ENCODE results near the gene HOXD10.
A peak's percentile ranks its signal among the peaks of the same experiment; 100 is the strongest.

Gene HOXD10

DNA sequence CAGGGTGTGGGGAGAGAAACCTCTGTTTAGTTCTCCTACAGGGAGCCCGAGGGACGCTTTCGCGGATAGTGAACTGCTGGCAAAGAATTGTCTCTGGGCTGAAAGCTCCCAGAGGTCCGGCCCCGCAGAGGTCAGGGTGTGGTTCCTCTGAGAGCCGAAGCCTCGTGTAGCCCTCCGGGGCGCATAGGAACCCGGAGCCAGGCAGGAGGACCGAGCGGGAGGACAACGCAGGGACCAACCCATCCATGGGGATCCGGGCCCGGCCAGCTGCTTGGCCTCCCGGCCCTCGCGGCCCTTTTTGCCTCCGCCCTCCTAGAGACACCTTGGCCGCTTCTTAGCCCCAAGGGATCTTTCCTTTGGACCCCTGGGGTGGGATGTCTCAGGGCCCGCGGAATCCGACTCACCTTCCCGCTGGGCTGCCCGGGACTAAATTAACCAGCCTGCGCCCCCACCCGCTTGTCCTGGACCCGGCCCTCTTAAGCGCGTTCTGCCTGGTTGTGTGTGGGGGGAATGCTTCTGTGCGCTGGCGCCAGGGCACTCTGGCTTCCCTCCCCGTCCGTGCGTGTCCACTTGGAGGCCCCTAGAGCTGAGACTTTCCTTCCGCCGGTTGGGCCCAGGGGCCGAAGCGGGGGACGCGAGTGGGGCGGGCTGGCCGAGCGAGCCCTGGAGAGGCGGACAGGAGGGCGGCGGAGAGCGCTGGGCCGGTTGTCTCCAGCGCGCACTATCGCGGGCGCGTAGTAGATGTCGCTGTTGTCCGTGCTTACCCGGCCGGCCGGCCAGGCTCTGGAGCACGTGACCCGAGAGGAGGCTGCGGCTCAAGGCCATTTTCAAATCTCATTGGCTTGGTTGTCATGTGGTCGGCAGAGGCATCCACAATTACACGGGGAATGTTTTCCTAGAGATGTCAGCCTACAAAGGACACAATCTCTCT lies at the start of gene HOXD10:
TSS of gene HOXD10 (plus strand) at position 896 of the 931 bp plus-strand sequence. CDS start 56 bp downstream, outside the sequence.
- no peak for DNase-seq

DNA sequence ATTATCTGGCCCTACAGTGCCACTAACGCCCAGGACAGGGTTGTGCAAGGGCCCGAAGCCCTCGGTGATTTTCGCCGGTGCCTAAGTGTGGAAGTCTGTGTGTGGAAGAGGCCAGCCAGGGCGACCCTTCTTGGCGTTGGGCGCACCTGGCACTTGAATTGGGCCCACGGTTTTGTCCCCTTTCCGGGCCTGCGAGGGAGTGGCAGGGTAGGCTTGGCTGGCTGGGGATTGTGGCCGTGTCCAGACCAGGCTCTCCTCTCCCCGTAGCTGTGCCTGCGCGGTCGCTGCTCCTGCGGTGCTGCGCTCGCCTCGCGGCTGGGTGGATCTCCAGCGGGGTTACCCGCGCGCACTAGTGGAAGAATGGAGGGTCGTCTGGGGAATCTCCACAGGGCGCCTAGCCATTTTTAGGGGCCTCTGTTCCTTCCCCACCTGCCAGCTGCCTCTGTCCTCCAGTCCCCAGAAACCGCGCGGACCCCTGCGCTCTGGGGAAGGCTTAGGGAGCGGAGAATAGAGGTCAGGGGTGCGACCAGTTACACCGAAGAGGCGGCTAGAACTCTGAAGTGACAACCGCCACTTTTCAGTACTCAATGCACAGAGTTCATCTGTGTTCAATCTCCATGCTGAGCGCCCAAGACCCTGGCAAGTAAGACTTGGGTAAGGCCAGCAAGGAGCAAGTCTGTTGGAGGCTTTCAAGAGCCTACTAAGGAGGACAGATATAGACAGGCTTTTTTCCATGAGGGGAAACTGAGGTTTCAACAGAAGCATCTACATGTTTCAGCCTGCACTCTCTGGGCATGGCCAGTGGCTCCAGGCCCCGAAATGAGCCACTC lies 48.8 kb upstream of the HOXD10 start:
- no peak for DNase-seq

DNA sequence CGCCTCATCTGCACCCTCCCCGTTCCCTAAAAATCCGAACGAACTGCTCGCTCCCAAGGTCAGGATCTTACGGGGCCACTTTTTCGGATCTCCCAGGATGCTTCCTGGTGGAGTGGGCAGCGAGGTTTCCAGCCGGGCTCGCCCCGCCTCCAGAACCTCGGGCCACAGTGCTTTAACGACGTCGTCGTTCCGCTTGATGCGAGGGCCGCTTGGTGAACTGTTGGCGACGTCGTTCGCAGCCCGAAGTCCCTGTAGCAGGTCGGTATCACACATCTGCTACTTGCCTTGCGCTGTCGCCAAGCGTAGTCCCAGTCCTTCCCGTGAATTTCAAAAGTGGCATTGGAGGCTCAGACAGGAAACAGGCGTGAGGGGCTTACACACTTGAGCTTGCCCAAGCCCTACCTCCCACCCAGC lies 48.2 kb upstream of the HOXD10 start:
- no peak for DNase-seq

DNA sequence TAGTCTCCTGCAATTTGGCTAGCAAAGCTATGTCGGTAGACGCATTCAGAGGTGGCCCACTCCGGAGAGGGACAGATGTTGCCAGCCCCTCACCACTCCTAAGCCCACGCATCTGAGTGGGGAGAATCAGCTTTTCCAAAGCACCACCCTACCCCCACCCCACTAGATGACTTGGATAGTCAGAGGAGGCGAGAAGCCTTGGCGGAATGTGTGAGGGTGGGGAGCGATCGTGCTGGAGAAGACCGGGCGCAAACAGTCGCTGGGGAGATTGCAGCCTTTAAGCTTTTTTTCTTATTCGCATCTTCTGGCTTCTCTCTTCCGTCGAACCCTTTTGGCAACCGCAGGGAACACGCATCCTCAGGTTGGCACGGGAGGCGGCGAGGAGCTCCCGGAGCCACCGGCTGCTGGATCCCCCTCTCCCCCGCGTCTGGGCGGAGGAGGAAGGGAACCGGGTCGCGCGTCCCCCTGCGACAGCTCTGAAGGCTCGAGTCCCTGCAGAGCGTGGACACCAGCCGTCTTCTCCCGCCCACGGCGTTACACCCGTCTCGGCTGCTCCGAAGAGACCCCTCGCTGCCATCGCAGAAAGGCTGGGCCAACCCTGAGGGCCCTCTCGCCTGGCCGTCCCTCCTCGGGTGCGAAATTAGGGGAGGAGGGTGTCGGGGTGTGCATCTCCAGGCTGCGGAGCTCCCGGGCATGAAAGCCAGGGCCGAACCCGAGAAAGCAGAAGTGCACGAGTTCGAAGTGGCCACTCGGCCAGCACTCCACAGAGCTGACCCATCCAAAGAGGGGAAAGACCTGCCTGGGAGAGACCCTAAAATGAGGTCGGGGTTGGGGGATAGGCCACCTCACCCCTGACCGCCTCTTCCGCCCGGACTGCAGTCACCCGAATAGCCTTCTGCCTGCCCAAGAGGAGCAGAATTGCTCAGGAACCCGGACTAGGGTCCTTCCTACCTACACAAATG lies 45.0 kb upstream of the HOXD10 start:
- DNase-seq: no peak

DNA sequence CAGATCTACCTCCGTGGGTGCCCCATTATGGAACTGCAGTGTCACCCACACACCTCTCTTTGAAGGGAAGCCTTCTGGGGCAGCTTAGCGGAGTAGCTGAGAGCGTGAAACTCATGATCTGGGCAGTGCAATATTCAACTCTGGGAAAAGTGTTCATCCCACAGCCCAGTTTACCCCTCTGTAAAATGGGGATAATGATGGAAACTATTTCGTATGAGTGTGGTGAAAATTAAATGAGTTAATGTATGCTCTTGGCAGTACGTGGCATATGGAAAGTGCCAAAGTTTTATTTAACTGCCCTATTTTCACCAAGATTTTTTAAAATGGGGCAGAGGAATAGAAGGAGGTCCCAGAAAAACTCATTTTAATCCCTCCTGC lies 44.3 kb upstream of the HOXD10 start:
- DNase-seq: no peak

DNA sequence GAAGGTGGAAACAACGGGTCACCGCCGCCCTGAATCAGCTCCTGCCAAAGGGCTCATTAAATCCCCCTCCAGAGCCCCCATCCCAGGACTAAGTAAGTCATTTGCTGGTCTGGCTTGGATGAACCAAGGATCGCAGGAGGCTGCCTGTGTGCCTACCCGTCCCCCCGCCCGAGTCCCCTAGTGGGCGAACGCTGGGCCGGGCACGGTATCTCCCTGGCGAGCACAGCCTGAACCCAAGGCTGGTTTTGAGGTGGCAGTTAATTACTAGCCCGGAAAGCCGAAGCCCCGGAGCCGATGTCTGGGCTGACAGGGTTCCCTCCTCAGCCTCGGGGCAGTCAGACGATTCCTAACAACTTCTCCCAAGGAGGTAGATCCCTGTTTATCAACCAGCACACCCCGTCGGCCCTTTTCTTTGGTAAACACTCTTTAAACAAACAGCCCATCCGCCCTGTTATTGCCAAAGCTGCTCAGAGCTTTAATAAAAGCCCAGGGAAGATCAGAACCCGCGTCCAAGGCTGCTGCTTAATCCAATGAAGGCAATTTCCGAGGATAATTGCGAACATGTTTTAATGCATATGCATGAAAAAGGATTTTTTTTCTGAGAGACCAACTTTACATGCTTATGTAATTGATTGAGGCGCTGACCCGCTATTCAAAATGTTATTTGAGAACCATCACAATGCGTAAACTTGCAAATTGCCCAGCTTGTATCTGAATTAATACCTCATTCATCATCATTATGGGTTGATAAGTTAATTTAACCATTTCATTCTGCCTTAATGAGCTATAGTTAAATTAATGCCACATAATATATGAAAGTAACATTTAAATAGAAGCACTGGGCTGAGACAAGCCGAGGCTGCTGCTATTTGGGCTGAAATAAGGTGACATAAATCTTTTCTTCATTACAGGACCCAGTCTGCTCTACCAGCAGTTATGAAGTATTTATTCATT lies 43.4 kb upstream of the HOXD10 start:
- DNase-seq: no peak

DNA sequence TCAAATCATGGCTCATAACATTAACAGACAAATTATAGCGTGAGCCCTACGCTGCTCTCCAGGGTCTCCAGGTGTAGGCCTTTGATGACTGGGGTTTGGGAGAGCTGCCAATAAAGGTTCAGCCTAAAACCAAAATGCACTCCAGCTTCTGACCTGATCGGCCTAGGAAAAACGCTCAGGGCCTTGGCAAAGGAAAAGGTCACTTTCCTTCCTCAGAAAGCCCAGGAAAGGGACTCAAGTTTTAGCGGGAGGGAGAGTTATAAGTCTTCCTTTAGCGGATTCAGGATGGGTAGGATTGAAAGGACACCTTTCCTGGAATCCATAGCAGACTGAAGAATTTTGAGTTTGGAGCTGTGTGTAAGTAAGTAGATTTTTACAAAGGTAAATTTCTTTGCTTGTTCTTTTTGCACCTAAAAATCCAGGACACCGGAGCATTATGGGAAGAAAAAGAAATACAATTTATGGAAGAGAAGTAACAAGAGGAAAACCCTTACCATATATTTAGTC lies 41.6 kb upstream of the HOXD10 start:
- no peak for DNase-seq

DNA sequence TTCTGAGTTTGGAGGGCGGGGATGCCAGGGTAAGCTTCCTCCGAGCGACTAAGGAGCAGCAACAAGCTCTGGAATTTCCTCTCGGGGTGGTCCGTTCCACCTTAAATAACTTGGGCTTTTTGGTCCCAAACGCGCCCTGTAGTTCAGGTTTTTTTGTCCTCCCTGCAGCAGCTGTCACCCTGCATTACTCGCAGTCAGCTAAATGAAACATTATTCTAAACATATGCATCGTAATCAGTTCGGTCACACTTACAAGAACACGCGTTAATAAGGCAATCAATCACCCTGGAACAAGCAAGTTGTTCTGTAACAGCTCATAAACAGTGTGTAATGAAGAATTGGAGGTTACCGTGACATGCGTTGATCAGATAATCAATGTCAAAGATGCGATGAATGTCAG lies 41.1 kb upstream of the HOXD10 start:
- DNase-seq: peak; percentile 76

DNA sequence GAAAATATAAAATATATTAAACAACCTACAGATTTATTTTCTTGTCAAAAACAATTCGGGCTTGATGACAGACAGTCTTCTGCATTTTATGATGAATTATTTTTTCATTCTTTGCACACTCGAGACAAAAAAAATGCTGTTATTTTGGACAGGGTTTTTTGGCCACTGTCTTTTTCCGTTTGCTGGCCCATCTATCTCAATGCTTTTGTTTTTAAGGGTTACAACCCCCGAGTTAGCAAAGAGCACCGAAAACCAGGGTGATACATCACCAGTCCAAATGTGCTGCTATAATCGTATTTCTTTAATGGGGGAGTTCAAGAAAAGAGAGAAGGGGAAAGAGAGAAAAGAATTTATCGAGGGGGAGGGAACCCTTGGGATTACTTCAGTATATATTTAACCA lies 40.5 kb upstream of the HOXD10 start:
- no peak for DNase-seq

DNA sequence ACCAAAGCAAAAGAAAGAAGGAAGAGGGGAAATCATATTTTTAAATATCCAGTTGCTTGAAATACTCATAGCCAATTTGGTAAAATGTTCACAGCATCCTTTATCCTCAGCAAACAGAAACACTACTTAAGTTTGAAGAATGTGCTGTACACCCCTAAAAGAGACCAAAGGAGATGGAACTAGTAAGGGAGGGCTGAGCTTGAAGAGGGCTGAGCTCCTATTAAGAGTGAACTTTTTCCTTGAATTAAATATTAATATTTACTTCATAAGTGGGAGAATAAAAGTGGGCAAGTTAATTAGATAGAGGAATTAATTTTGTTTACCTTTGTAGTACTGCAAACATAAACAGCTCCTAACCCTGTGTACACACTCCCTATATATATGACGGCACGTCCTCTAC lies 39.8 kb upstream of the HOXD10 start:
- no peak for DNase-seq

DNA sequence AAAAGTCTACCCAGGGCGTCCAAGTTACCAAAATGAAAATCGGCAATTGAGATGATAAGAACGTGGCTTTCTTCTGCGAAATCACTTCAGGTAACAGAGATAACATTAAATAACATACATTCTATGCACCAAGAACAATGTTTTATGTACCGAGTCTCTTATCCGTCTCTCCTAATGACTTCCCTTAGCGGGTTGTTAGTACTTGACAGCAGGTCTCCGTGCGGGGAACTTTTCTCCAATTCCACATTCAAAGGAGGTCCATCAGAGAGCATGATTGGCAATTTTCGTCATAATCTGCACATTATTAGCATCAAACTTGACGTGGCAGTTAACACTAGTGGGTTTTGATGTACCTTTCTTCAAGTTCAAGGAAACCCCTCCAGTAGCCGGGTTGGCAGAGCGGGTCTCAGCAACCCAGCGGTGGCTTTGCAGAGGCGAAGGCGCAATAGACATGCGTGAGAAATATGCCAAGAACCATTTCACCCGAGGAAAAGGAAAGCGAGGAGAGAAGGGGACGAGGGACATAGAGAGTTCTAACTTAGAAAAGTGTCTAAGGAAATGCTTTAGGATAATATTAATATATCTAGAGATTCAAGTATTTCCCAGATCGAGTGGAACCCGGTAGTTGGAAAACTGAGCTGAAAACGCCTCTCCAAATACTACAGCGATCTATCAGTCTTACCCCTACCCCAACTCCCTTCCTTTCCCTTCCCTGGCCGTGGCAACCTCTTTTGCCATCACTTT lies 37.9 kb upstream of the HOXD10 start:
- DNase-seq: no peak

DNA sequence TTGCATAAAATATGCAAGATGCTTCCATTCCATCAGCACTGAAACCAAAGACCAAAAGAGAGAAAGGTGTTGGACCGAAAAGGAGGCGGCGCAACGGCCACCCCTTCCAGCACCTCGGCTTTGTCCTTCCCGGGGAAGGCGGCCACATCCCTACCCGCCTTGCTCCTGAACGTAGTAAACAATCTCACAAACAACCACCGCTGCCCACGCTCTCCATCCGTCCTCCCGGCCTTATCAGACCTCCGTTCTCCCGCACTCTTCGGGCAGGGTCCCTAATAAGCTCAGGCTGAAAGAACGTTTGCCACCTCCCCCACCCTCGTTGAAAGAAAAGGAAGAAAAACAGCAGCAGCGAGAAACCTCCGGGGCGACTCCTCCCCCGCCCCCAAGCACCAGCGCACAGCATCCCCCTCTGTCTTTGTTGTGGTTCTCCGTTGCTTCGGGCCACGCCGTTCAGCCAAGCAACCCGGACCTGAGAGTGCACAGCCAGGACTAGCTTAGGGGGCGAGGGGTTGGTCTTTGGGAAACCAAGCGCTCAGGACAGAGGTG lies 37.2 kb upstream of the HOXD10 start:
- DNase-seq: no peak

DNA sequence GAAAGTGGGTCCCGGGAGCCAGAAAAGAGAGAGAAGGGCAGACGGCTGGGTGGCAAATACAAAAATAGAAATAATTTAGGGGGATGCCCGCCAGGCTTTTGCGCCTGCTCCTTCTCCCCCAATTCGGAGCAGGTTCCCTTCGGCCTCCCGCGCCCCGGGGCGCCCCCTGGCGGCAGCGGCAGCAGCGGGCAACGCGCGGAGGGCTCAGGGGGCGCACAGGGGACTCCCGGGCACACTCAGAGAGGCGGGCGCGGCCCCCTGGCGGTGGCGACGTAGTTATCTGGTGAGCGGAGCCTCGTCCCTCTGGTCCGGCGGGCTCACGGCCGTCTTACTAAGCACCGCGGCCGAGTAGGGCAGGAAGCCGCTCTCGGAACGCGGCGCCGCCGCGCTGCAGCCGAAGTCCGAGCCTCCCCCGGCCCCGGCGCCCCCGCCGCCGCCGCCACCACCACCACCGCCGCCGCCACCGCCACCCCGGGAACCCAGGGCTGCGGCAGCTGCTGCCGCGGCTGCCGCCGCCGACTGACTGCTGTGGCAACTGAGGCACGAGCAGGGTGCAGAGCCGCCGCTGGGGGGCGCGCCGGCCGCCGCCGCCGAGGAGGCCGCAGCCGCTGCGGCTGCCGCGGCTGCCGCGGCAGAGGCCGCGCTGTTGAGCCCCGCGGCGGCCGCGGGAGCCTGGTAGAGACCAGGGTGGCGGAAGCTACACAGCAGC lies 36.6 kb upstream of the HOXD10 start:
- peak; percentile 75 for DNase-seq

DNA sequence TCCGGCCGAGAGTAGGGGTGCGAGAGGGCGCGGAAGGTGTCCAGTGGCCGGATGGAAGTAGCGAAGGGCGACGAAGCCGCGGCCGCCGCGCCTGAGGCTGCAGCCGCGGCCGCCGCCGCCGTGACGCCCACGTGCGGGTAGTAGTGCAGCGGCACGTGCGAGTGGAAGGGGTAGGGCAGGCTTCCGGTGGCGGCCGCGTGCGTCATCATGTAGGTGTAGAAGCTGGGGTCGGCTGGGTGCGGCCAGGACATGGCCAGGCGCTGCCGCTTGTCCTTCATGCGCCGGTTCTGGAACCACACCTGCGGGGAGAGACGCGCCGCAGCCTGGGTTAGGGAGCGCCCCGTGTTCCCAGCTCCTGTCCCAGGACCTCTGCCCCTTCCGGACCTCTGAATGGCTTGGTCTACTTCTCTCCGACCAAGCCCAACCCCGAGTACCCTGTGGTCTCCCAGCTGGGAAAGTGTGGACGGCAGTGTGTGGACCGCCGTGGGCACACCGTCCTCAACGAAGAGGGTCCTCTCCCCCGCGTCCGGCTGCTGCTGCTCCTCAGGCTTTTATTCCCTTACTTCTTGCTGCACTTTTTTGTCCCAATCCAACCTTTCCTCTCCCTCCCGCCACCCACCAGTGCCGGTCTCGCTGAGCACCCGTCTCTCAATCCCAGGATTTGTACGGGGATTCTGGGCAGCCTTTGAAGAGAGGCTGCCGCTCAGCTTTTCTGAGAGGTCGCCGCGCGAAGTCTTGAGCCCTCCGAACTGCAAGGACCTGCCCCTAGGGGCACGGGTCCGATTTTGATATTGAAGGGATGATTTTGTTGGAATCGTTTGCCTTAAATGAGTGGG lies 35.8 kb upstream of the HOXD10 start:
- peak; percentile 39 for DNase-seq

DNA sequence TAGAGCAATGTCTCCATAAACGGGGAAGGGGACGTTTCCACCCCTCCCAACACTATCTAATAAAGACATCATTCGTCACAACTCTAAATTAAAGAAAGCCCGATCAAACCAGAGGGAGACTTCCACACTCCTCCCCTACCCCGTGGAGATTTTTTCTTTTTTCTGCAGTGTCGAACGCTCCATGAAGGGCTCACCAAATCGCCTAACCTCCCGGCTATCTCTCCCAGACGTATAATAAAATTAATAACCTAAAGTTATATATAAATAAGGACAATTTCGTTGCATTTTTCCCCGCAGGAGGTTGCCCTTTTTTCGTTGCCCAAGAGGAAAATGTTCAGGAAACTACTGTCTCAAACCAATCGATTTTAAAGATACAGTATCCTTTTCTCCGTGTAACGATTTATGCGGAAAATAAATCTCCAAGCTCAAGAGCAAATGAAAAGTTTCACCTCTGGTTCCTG lies 35.2 kb upstream of the HOXD10 start:
- no peak for DNase-seq

DNA sequence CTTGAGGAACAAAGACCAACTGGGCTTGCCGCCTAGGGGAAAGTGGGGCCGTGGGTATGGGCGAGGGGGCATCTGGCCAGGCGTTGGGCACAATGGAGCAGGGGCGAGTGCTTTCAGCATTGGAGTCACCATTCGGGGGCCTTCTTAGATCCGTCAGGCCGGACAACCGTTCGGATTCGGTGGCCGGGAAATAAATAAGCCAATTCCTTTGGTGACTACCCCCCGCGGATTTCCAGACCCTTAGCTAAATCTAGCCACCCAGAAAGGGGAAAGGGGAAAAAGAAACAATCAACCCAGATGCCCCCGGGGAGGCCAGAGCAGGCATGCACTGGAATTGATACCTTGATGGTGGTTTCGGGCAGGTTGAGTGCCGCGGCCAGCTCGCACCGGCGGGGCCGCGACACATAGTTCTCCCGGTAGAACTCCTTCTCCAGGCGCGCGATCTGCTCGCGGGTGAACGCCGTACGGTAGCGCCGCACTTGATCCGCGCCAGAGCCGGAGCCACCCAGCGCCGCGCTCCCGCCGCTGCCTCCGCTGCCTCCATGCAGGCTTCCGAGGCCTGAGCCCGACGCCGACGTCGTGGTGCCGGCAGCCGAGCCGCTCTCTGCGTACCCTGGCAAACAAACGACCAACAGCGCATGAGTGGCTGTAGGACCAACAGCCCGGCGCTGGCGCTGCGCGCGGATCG lies 34.6 kb upstream of the HOXD10 start:
- no peak for DNase-seq

DNA sequence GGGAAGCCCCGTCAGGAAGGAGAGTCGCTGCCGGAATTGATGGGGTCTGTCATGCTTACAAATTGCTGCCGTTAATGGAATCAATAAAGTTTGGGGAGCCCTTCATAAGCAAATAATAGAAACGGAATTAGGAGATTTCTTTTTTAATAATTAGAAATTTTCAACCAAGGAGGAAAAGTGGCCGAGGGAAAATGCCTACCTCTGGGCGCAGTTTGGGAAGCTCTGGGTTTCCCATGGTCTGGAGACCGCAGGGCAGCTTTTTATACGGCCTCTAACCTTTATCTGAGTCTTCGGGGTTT lies 34.1 kb upstream of the HOXD10 start:
- no peak for DNase-seq
